Right atrium auricular region (tissue), 2 donors: Measurements from ENCODE around the gene SMIM13. TPM values are rescaled to one million over a fixed set of nuclear protein-coding genes. Genes with fewer than 3 reads are reported as not detected.

Experiments used
- DNase-seq: peaks from one replicate; pipeline ENCODE4 v3.0.0-alpha.2; 2019; ENCODE audit warnings: low spot score
- H3K27ac ChIP-seq, 2 donors: fragments of 200-600 bp; sonication (generic); 1 replicate in 1 of 2; 2 replicates in 1 of 2; pipeline ENCODE4 v1.5.1; 2016 to 2019
- H3K27me3 ChIP-seq, 2 donors: fragments of 200-600 bp; sonication (generic); one replicate each; pipeline versions ENCODE4 v1.5.1 to v1.6.0; 2017 to 2019
- H3K36me3 ChIP-seq: fragments of 200-600 bp; sonication (generic); one replicate; pipeline ENCODE4 v1.5.1; 2016
- H3K4me1 ChIP-seq, 2 donors: fragments of 200-600 bp; sonication (generic); one replicate each; pipeline versions ENCODE4 v1.5.1 to v1.6.0; 2017 to 2019
- H3K4me3 ChIP-seq, 2 donors: fragments of 200-600 bp; sonication (generic); 1 replicate in 1 of 2; 2 replicates in 1 of 2; pipeline ENCODE4 v1.5.1; 2017 to 2019; ENCODE audit warnings: mild to moderate bottlenecking in 1 of 2, moderate library complexity in 1 of 2
- H3K9me3 ChIP-seq, 2 donors: fragments of 200-600 bp; sonication (generic); one replicate each; pipeline ENCODE4 v1.5.1; 2019
- total RNA-seq, 2 donors: library from RNA; depleted of rRNA; stranded (reverse); fragments of >200 nt; gene quantifications; one replicate each; pipeline ENCODE4 v1.1.0, GENCODE V29; 2016
- TF ChIP-seq, protein P1 (sequence below), 2 donors: fragments of 200-600 bp; sonication (generic); IDR thresholded peaks; one replicate each; pipeline ENCODE4 v1.5.1; 2019; ENCODE audit warnings: antibody characterized with exemption in 2 of 2

Gene SMIM13
- total RNA-seq, 2 donors from 2014 or later: 9.0 to 11.3 TPM

GRCh38 chr6:11054722-11055121 is 38.9 kb upstream of the SMIM13 start:
- H3K36me3 ChIP-seq: no peaks in the 10 kb centered on the region
- TF ChIP-seq, protein P1, sequence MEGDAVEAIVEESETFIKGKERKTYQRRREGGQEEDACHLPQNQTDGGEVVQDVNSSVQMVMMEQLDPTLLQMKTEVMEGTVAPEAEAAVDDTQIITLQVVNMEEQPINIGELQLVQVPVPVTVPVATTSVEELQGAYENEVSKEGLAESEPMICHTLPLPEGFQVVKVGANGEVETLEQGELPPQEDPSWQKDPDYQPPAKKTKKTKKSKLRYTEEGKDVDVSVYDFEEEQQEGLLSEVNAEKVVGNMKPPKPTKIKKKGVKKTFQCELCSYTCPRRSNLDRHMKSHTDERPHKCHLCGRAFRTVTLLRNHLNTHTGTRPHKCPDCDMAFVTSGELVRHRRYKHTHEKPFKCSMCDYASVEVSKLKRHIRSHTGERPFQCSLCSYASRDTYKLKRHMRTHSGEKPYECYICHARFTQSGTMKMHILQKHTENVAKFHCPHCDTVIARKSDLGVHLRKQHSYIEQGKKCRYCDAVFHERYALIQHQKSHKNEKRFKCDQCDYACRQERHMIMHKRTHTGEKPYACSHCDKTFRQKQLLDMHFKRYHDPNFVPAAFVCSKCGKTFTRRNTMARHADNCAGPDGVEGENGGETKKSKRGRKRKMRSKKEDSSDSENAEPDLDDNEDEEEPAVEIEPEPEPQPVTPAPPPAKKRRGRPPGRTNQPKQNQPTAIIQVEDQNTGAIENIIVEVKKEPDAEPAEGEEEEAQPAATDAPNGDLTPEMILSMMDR (IDR thresholded peaks at IDR 0.05): no peak
- no peaks in the 10 kb centered on the region for H3K27me3 ChIP-seq
- H3K27ac ChIP-seq: no peak overlapping the region
- DNase-seq: no peak
- H3K4me1 ChIP-seq: no peaks in the 10 kb centered on the region
- H3K9me3 ChIP-seq: no peaks in the 10 kb centered on the region
- H3K4me3 ChIP-seq: no peak overlapping the region

- Histone ChIP-seq H3K4me1 (no peaks in the 10 kb centered on the region), H3K27me3 (no peaks in the 10 kb centered on the region), H3K36me3 (no peaks in the 10 kb centered on the region), H3K4me3 (no peak overlapping the region), H3K9me3 (no peaks in the 10 kb centered on the region), H3K27ac (no peak overlapping the region)
- DNase-seq: no peak
- TF ChIP-seq, protein P1 (IDR thresholded peaks at IDR 0.05): no peak
These were observed 38.5 kb upstream of the SMIM13 start for GRCh38 chr6:11055127-11055627.

GRCh38 chr6:11056871-11057270 is 36.8 kb upstream of the SMIM13 start:
- TF ChIP-seq, protein P1 (IDR thresholded peaks at IDR 0.05): no peak
- H3K4me1 ChIP-seq: no peaks in the 10 kb centered on the region
- DNase-seq: no peak
- no peaks in the 10 kb centered on the region for H3K36me3 ChIP-seq
- no peaks in the 10 kb centered on the region for H3K27me3 ChIP-seq
- no peaks in the 10 kb centered on the region for H3K9me3 ChIP-seq
- no peak overlapping the region for H3K27ac ChIP-seq
- H3K4me3 ChIP-seq: no peak overlapping the region

- H3K27me3 ChIP-seq: no peaks in the 10 kb centered on the region
- H3K4me1 ChIP-seq: no peaks in the 10 kb centered on the region
- TF ChIP-seq, protein P1 (IDR thresholded peaks at IDR 0.05): no peak
- DNase-seq: no peak
- H3K27ac ChIP-seq: no peak overlapping the region
- no peak overlapping the region for H3K4me3 ChIP-seq
- no peaks in the 10 kb centered on the region for H3K9me3 ChIP-seq
- H3K36me3 ChIP-seq: no peaks in the 10 kb centered on the region
These were observed 35.2 kb upstream of the SMIM13 start for GRCh38 chr6:11058406-11058805.

DNA sequence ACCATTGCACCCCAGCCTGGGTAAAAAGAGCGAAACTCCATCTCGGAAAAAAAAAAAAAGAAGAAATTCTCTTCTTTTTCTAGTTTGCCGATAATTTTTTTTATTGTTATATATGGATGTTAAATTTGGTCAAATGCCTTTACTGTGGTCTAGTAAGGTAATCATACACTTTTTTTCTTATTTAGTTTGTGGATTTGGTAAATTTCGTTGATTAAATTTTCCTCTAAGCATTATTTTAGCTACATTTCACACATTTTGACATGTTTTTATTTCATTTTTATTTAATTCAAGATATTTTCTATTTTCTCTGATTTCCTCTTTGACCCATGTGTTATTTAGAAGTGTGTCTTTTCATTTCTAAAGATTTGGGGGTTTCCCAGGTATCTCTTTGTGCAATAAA is 31.6 kb upstream of the SMIM13 start:
- Histone ChIP-seq H3K36me3 (no peaks in the 10 kb centered on the region), H3K4me1 (no peaks in the 10 kb centered on the region), H3K9me3 (no peaks in the 10 kb centered on the region), H3K27me3 (no peaks in the 10 kb centered on the region), H3K4me3 (no peak overlapping the region), H3K27ac (no peak overlapping the region)
- TF ChIP-seq, protein P1 (IDR thresholded peaks at IDR 0.05): no peak
- no peak for DNase-seq

- no peaks in the 10 kb centered on the region for H3K9me3 ChIP-seq
- no peak overlapping the region for H3K4me3 ChIP-seq
- no peaks in the 10 kb centered on the region for H3K4me1 ChIP-seq
- H3K27me3 ChIP-seq: no peaks in the 10 kb centered on the region
- TF ChIP-seq, protein P1 (IDR thresholded peaks at IDR 0.05): no peak
- H3K27ac ChIP-seq: no peak overlapping the region
- no peak for DNase-seq
- H3K36me3 ChIP-seq: no peaks in the 10 kb centered on the region
These were observed 30.9 kb upstream of the SMIM13 start for GRCh38 chr6:11062715-11063114.
